ENCODE results near the gene SRF.

DNA sequence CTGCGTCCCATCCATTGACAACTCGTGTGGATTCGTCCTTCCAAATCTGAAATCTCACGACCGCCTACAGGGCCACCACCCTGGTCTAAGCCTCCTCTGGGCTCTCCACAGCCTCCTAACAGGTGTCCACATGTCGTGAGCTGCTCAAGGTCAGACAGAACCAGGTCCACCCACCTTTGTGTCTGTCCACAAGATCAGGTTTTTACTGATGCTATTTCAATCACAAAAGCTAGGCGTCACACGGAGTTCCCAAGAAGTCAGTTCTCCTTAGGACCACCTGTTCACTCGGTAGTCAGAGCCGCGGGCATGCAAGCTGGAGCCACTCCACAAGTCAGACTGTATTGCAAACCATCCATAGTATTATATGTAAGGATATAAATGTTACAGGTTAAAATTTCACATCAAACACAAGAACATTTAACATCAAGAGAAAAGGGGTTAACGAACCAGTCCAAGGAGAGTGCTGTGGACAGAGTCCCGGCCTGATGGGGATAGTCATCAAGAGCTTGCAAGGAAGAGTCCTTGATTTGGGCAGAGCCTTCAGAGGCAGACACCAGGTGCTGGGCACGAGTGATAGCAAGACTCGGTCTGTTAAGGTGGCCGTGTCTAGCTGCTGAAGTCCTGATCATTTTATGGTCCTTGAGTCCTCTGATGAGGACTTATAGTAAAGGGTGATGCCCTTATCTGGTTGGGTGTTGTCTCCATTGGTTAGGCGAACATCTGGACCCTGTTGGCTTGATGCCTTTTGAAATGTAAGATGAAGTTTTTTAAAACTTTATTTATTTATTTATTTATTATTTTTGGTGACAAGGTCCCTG is 58.9 kb downstream of the SRF start:
- TF ChIP-seq, protein P1, sequence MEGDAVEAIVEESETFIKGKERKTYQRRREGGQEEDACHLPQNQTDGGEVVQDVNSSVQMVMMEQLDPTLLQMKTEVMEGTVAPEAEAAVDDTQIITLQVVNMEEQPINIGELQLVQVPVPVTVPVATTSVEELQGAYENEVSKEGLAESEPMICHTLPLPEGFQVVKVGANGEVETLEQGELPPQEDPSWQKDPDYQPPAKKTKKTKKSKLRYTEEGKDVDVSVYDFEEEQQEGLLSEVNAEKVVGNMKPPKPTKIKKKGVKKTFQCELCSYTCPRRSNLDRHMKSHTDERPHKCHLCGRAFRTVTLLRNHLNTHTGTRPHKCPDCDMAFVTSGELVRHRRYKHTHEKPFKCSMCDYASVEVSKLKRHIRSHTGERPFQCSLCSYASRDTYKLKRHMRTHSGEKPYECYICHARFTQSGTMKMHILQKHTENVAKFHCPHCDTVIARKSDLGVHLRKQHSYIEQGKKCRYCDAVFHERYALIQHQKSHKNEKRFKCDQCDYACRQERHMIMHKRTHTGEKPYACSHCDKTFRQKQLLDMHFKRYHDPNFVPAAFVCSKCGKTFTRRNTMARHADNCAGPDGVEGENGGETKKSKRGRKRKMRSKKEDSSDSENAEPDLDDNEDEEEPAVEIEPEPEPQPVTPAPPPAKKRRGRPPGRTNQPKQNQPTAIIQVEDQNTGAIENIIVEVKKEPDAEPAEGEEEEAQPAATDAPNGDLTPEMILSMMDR (IDR thresholded peaks at IDR 0.05) = no peak
- no peak for TF ChIP-seq EZH2 (IDR thresholded peaks at IDR 0.05; ENCODE audit: borderline replicate concordance, insufficient read depth, low read depth, low read length, poor library complexity, severe bottlenecking)

All from B cell (primary cell).